ENCODE data around the gene FOLR3. TPM values are rescaled to one million over a fixed set of nuclear protein-coding genes. Genes with fewer than 3 reads are reported as not detected.

Gene FOLR3
- total RNA-seq, 2 experiments from 2014 or later: not detected

DNA sequence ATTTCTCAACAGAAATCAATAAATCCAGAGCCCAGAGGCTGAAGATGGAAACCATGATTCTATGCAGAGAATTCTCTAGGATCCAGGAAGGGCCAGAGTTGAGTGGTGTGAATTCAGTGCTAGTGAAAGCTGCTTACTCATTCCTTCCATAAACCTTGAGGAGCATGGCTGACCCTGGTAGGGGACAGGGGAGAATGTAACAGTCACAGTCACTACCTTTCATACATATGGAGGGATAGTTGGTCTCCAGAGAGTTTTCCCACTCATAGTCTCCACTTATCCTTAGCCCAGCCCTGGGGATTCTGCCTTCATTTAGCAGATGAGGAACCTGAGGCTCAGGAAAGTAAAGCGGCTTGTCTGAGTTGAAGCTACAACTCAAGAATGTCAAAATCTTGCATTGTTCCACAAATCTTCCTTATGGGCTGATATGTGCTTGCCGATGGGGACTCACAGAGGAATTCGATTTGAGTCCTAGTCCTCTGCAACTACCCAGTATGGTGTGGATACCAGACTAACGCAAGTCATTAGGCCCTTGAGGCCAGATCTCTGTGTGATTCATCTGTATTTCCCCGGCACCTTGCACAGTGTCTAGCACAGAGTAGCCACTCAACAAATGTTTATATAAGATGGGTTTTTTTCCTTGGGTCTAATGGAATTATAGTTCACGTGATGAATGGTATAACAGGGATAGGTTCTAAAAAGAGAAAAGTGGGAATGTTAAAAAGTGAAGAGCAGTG lies 19.3 kb upstream of the FOLR3 start:
- Histone ChIP-seq H3K9me3 (ENCODE audit: low read length) (no peaks in the 10 kb centered on the region), H3K4me2 (ENCODE audit: low read length) (no peak overlapping the region), H2AFZ (ENCODE audit: low read length) (no peak overlapping the region), H4K20me1 (ENCODE audit: insufficient read depth, low read length) (no peaks in the 10 kb centered on the region), H3K4me1 (ENCODE audit: insufficient read depth, low read length, poor library complexity, severe bottlenecking) (peaks cover 15% of the 10 kb centered on the region), H3K79me2 (ENCODE audit: insufficient read depth, low read depth, low read length) (no peaks in the 10 kb centered on the region; the same call in 1 of the 2 replicates), H3K36me3 (ENCODE audit: insufficient read depth, low read length) (no peaks in the 10 kb centered on the region), H3K27ac (ENCODE audit: low read depth, low read length, poor library complexity, severe bottlenecking) (no peak overlapping the region), H3K9me2 (ENCODE audit: insufficient read depth, low read length) (no peaks in the 10 kb centered on the region), H3K4me3 (ENCODE audit: low read depth, low read length, poor library complexity, severe bottlenecking) (no peak overlapping the region)
- intact Hi-C loops (cut with micrococcal nuclease; ENCODE audit: unreplicated experiment): no loop called here
- DNase-seq (ENCODE audit: low spot score): no peak
- TF ChIP-seq EZH2phosphoT487 (IDR thresholded peaks at IDR 0.05; ENCODE audit: borderline replicate concordance, low read depth, low read length): no peak
- TF ChIP-seq, protein P1, sequence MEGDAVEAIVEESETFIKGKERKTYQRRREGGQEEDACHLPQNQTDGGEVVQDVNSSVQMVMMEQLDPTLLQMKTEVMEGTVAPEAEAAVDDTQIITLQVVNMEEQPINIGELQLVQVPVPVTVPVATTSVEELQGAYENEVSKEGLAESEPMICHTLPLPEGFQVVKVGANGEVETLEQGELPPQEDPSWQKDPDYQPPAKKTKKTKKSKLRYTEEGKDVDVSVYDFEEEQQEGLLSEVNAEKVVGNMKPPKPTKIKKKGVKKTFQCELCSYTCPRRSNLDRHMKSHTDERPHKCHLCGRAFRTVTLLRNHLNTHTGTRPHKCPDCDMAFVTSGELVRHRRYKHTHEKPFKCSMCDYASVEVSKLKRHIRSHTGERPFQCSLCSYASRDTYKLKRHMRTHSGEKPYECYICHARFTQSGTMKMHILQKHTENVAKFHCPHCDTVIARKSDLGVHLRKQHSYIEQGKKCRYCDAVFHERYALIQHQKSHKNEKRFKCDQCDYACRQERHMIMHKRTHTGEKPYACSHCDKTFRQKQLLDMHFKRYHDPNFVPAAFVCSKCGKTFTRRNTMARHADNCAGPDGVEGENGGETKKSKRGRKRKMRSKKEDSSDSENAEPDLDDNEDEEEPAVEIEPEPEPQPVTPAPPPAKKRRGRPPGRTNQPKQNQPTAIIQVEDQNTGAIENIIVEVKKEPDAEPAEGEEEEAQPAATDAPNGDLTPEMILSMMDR (conservative IDR thresholded peaks at IDR 0.05; ENCODE audit: low read length): no peak
- no TSS peak for BruUV-seq (replicated peaks)
- ChIA-PET CTCF (ENCODE audit: unreplicated experiment) (no interaction called here), POLR2A (interaction anchor here (0.6 kb wide), 1 partner anchor 1708 kb away, joined by 8 read pairs; no protein-coding TSS in a partner anchor)

DNA sequence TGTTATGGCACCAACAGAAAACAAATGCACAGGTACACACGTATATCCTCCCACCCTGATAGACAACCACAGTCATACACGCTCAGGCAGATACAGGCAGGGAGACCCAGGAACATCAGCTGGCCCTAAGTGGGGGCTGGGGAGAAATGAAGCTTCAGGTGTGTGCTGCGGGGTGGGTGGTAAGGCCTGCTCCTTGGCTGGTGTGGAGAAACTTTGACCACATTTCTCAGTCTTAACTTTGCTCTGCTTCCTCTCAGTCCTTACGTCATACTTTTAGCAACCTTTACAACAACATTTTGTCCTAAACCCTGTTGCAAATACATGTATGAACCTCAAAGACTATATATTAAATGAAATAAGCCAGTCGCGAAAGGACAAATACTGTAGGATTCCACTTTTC lies 16.3 kb upstream of the FOLR3 start:
- POLR2A ChIA-PET: interaction anchor here (0.6 to 0.8 kb wide), 2 partner anchors 126 to 722 kb away, joined by 3 to 7 read pairs; no protein-coding TSS in a partner anchor
- DNase-seq (ENCODE audit: low spot score): no peak
- Histone ChIP-seq H3K4me3 (ENCODE audit: low read depth, low read length, poor library complexity, severe bottlenecking) (no peak overlapping the region), H3K27ac (ENCODE audit: low read depth, low read length, poor library complexity, severe bottlenecking) (no peak overlapping the region), H3K4me1 (ENCODE audit: insufficient read depth, low read length, poor library complexity, severe bottlenecking) (no peaks in the 10 kb centered on the region), H3K79me2 (ENCODE audit: insufficient read depth, low read depth, low read length) (no peaks in the 10 kb centered on the region), H2AFZ (ENCODE audit: low read length) (no peak overlapping the region), H3K9me3 (ENCODE audit: low read length) (no peaks in the 10 kb centered on the region), H4K20me1 (ENCODE audit: insufficient read depth, low read length) (no peaks in the 10 kb centered on the region), H3K9me2 (ENCODE audit: insufficient read depth, low read length) (no peaks in the 10 kb centered on the region), H3K36me3 (ENCODE audit: insufficient read depth, low read length) (no peaks in the 10 kb centered on the region), H3K4me2 (ENCODE audit: low read length) (no peak overlapping the region)
- TF ChIP-seq EZH2phosphoT487 (IDR thresholded peaks at IDR 0.05; ENCODE audit: borderline replicate concordance, low read depth, low read length): no peak
- TF ChIP-seq, protein P1 (conservative IDR thresholded peaks at IDR 0.05; ENCODE audit: low read length): no peak
- no TSS peak for BruUV-seq (replicated peaks)
- intact Hi-C loops (cut with micrococcal nuclease; ENCODE audit: unreplicated experiment): no loop called here
- CTCF ChIA-PET (ENCODE audit: unreplicated experiment): no interaction called here

DNA sequence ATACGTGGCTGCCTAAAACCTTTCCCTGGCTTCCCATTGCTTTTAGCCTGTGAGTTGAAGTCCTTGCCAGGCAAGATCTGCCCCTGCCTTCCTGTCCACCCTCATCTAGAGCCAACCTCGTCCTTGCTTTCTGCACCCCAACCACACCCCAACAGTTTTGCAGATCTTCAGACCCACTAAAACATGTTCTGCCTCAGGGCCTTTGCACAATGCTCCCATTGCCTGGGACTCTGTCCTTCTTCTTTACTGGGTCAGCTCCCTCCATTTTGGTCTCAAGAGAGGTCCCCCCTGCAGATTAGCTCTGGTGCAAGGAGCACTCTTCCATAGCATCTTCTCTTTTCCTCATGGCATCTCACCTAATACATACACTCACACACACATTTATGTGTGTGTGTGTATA lies 14.6 kb upstream of the FOLR3 start:
- Histone ChIP-seq H3K4me2 (ENCODE audit: low read length) (no peak overlapping the region), H4K20me1 (ENCODE audit: insufficient read depth, low read length) (no peaks in the 10 kb centered on the region), H3K9me2 (ENCODE audit: insufficient read depth, low read length) (no peaks in the 10 kb centered on the region), H3K4me1 (ENCODE audit: insufficient read depth, low read length, poor library complexity, severe bottlenecking) (no peaks in the 10 kb centered on the region), H3K27ac (ENCODE audit: low read depth, low read length, poor library complexity, severe bottlenecking) (no peak overlapping the region), H3K36me3 (ENCODE audit: insufficient read depth, low read length) (no peaks in the 10 kb centered on the region), H2AFZ (ENCODE audit: low read length) (no peak overlapping the region), H3K9me3 (ENCODE audit: low read length) (0 out of 2 replicates have a peak, but pooled peaks cover 6% of the 10 kb centered on the region), H3K79me2 (ENCODE audit: insufficient read depth, low read depth, low read length) (no peaks in the 10 kb centered on the region), H3K4me3 (ENCODE audit: low read depth, low read length, poor library complexity, severe bottlenecking) (no peak overlapping the region)
- intact Hi-C loops (cut with micrococcal nuclease; ENCODE audit: unreplicated experiment): no loop called here
- ChIA-PET CTCF (ENCODE audit: unreplicated experiment) (no interaction called here), POLR2A (no interaction called here)
- no peak for DNase-seq (ENCODE audit: low spot score)
- TF ChIP-seq EZH2phosphoT487 (IDR thresholded peaks at IDR 0.05; ENCODE audit: borderline replicate concordance, low read depth, low read length): no peak
- no TSS peak for BruUV-seq (replicated peaks)
